Measurements from ENCODE around the gene ANKRD13C. TPM values are rescaled to one million over a fixed set of nuclear protein-coding genes. Genes with fewer than 3 reads are reported as not detected.

The ANKRD13C gene
- total and polyA plus RNA-seq, 12 donors: 8.0 to 30.8 (median 20.9) TPM

- Histone ChIP-seq H3K27ac (no peak overlapping the region), H3K36me3 (replicated peaks in 1 of 2) (peaks cover 0 to 34% of the 10 kb centered on the region in 2 donors), H3K27me3 (no peaks in the 10 kb centered on the region), H3K4me1 (replicated peaks in 1 of 2) (no peaks in the 10 kb centered on the region), H3K9me3 (replicated peaks in 1 of 3) (no peaks in the 10 kb centered on the region), H3K4me3 (no peak overlapping the region)
- DNase-seq: no peak
- TF ChIP-seq CTCF (IDR thresholded peaks at IDR 0.05): no peak
- no peak for TF ChIP-seq POLR2A (IDR thresholded peaks at IDR 0.05)
- intact Hi-C loops (cut with DNase I): no loop called here
- 93 to 100% (median 96%) methylated on average over 1 of the region's 1 CpG for WGBS, 4 donors
Observed at GRCh38 chr1:70290218-70290617, 64.3 kb downstream of the ANKRD13C start.

GRCh38 chr1:70288166-70288565 is 66.4 kb downstream of the ANKRD13C start:
- peaks cover 0 to 24% of the 10 kb centered on the region in 2 donors for H3K36me3 ChIP-seq (replicated peaks in 1 of 2)
- no peak overlapping the region for H3K27ac ChIP-seq

GRCh38 chr1:70286453-70286852 is 68.1 kb downstream of the ANKRD13C start:
- peaks cover 0 to 15% of the 10 kb centered on the region in 2 donors for H3K36me3 ChIP-seq (replicated peaks in 1 of 2)
- intact Hi-C loops (cut with DNase I): no loop called here
- WGBS, 4 donors: 74 to 97% (median 96%) methylated on average over 5 of the region's 5 CpGs

More at GRCh38 chr1:70288166-70288565, 66.4 kb downstream of the ANKRD13C start:
- Histone ChIP-seq H3K4me1 (replicated peaks in 1 of 2) (no peaks in the 10 kb centered on the region), H3K27me3 (no peaks in the 10 kb centered on the region), H3K9me3 (replicated peaks in 1 of 3) (no peaks in the 10 kb centered on the region), H3K4me3 (no peak overlapping the region)
- intact Hi-C loops (cut with DNase I): no loop called here
- no peak for DNase-seq
- no peak for TF ChIP-seq CTCF (IDR thresholded peaks at IDR 0.05)
- no peak for TF ChIP-seq POLR2A (IDR thresholded peaks at IDR 0.05)

GRCh38 chr1:70284366-70284765 is 70.2 kb downstream of the ANKRD13C start:
- no peak overlapping the region for H3K4me3 ChIP-seq
- TF ChIP-seq POLR2A (IDR thresholded peaks at IDR 0.05): no peak
- TF ChIP-seq CTCF (IDR thresholded peaks at IDR 0.05): no peak
- no peak for DNase-seq
- H3K27ac ChIP-seq: no peak overlapping the region
- no peaks in the 10 kb centered on the region for H3K36me3 ChIP-seq (replicated peaks in 1 of 2)
- H3K9me3 ChIP-seq (replicated peaks in 1 of 3): no peaks in the 10 kb centered on the region
- no peaks in the 10 kb centered on the region for H3K4me1 ChIP-seq (replicated peaks in 1 of 2)
- 91 to 100% (median 98%) methylated on average over 2 of the region's 2 CpGs for WGBS, 4 donors
- intact Hi-C loops (cut with DNase I): no loop called here
- no peaks in the 10 kb centered on the region for H3K27me3 ChIP-seq

More at GRCh38 chr1:70286453-70286852, 68.1 kb downstream of the ANKRD13C start:
- Histone ChIP-seq H3K27me3 (no peaks in the 10 kb centered on the region), H3K9me3 (replicated peaks in 1 of 3) (no peaks in the 10 kb centered on the region), H3K4me3 (no peak overlapping the region), H3K27ac (no peak overlapping the region), H3K4me1 (replicated peaks in 1 of 2) (no peaks in the 10 kb centered on the region)
- DNase-seq: no peak
- TF ChIP-seq POLR2A (IDR thresholded peaks at IDR 0.05) (no peak), CTCF (IDR thresholded peaks at IDR 0.05) (no peak)
